ENCODE measurements around the gene PGM2L1.
"Not testable (repeated sequence)": the region's sequence is repeated elsewhere in the genome, so short reads cannot be mapped to it uniquely, and the experiment has no call there.

PGM2L1 gene

DNA sequence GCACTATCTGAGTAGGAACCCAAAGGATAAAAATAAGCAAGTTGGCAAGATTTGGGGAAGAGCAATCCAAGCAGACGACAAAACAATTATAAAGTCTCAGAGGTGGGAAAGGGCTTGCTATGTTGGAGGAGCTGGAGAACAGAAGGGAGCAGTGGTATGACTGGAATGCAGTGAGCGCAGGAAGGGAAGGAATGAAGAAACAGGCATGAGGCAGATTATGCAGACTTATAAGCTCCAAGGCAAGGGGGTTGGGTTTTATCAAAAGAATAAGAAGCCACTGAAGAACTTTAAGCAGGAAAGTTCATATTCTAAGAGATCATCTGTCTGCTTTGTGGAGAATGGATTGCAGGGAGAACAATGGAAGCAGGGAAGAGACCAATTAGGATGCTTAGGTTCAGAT is 31.7 kb downstream of the PGM2L1 start:
- Histone ChIP-seq H3K27ac (ENCODE audit: low read length) (no peak overlapping the region), H3K36me3 (ENCODE audit: insufficient read depth, low read depth, low read length) (peaks cover 27% of the 10 kb centered on the region), H3K27me3 (ENCODE audit: insufficient read depth, low read length) (no peaks in the 10 kb centered on the region), H3K9me3 (ENCODE audit: insufficient read depth, low read depth, low read length) (no peaks in the 10 kb centered on the region; the same call in 1 of the 2 replicates), H3K9ac (ENCODE audit: low read depth, low read length) (no peak overlapping the region), H3K4me3 (ENCODE audit: low read length) (no peak overlapping the region), H3K4me1 (ENCODE audit: insufficient read depth, low read length) (no peaks in the 10 kb centered on the region)

DNA sequence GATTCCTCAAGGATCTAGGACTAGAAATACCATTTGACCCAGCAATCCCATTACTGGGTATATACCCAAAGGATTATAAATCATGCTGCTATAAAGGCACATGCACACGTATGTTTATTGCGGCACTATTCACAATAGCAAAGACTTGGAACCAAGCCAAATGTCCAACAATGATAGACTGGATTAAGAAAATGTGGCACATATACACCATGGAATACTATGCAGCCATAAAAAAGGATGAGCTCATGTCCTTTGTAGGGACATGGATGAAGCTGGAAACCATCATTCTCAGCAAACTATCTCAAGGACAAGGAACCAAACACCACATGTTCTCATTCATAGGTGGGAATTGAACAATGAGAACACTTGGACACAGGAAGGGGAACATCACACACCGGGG is 32.4 kb downstream of the PGM2L1 start:
- not testable (repeated sequence) for H3K4me3 ChIP-seq (ENCODE audit: low read length); H3K9ac ChIP-seq (ENCODE audit: low read depth, low read length); H3K27ac ChIP-seq (ENCODE audit: low read length); H3K27me3 ChIP-seq (ENCODE audit: insufficient read depth, low read length); H3K4me1 ChIP-seq (ENCODE audit: insufficient read depth, low read length); H3K9me3 ChIP-seq (ENCODE audit: insufficient read depth, low read depth, low read length)
- H3K36me3 ChIP-seq (ENCODE audit: insufficient read depth, low read depth, low read length): peaks cover 28% of the 10 kb centered on the region

DNA sequence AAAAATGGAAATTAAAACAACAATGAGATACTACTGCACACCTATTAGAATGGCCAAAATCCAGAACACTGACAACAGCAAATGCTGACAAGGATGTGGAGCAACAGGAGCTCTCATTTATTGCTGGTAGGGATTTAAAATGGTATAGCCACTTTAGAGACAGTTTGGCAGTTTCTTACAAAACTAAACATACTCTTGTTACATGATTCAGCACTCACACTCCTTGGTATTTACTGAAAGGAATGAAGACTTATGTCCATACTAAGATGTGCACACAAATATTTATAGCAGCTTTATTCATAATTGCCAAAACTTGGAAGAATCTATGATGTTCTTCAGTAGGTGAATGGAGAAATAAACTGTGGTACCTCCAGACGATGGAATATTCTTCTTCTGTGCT is 40.8 kb downstream of the PGM2L1 start:
- Histone ChIP-seq H3K9ac (ENCODE audit: low read depth, low read length) (no peak overlapping the region), H3K27ac (ENCODE audit: low read length) (no peak overlapping the region), H3K4me1 (ENCODE audit: insufficient read depth, low read length) (no peaks in the 10 kb centered on the region), H3K4me3 (ENCODE audit: low read length) (no peak overlapping the region), H3K36me3 (ENCODE audit: insufficient read depth, low read depth, low read length) (peaks cover 31% of the 10 kb centered on the region), H3K27me3 (ENCODE audit: insufficient read depth, low read length) (no peaks in the 10 kb centered on the region), H3K9me3 (ENCODE audit: insufficient read depth, low read depth, low read length) (peaks cover 10% of the 10 kb centered on the region)

DNA sequence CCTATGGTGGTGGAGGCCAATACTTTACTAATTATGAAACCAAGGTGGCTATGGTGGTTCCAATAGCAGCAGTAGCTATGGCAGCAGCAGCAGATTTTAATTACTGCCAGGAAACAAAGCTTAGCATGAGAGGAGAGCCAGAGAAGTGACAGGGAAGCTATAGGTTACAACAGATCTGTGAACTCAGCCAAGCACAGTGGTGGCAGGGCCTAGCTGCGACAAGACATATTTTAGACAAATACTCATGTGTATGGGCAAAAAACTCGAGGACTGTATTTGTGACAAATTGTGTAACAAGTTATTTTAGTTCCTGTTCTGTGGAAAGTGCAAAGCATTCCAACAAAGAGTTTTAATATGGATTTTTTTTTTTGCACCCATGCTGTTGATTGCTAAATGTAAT is 42.6 kb downstream of the PGM2L1 start:
- no peak overlapping the region for H3K27ac ChIP-seq (ENCODE audit: low read length)
- H3K36me3 ChIP-seq (ENCODE audit: insufficient read depth, low read depth, low read length): peaks cover 28% of the 10 kb centered on the region

DNA sequence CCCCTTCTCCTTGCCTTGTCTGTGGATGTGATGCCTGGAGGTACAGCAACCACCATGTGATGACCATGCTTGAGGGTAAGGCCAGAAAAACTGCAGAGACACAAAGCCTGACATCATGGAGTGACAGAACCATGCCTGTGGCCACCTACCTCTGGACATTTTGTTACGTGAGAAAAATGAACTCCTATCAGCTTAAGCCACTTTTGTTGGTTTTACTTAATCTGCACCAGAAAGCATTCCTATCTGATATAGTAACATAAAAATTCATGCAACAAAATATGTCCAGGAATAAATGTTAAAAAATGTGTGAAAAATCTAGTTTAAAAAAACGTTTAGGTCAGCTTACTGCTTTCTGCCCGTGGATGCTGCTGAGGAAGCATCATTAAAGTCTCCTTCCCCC is 44.2 kb downstream of the PGM2L1 start:
- no peaks in the 10 kb centered on the region for H3K9me3 ChIP-seq (ENCODE audit: insufficient read depth, low read depth, low read length)
- no peaks in the 10 kb centered on the region for H3K4me1 ChIP-seq (ENCODE audit: insufficient read depth, low read length)
- H3K27me3 ChIP-seq (ENCODE audit: insufficient read depth, low read length): no peaks in the 10 kb centered on the region
- H3K27ac ChIP-seq (ENCODE audit: low read length): no peak overlapping the region
- no peak overlapping the region for H3K9ac ChIP-seq (ENCODE audit: low read depth, low read length)
- peaks cover 13% of the 10 kb centered on the region; the same call in 1 of the 2 replicates for H3K36me3 ChIP-seq (ENCODE audit: insufficient read depth, low read depth, low read length)
- H3K4me3 ChIP-seq (ENCODE audit: low read length): no peak overlapping the region

More for the DNA sequence above, 42.6 kb downstream of the PGM2L1 start:
- H3K9ac ChIP-seq (ENCODE audit: low read depth, low read length): no peak overlapping the region
- no peaks in the 10 kb centered on the region for H3K27me3 ChIP-seq (ENCODE audit: insufficient read depth, low read length)
- H3K4me1 ChIP-seq (ENCODE audit: insufficient read depth, low read length): no peaks in the 10 kb centered on the region
- peaks cover 6% of the 10 kb centered on the region for H3K9me3 ChIP-seq (ENCODE audit: insufficient read depth, low read depth, low read length)
- no peak overlapping the region for H3K4me3 ChIP-seq (ENCODE audit: low read length)

- Histone ChIP-seq H3K9ac (ENCODE audit: low read depth, low read length) (no peak overlapping the region), H3K36me3 (ENCODE audit: insufficient read depth, low read depth, low read length) (peaks cover 28% of the 10 kb centered on the region), H3K4me1 (ENCODE audit: insufficient read depth, low read length) (no peaks in the 10 kb centered on the region), H3K27ac (ENCODE audit: low read length) (no peak overlapping the region), H3K9me3 (ENCODE audit: insufficient read depth, low read depth, low read length) (no peaks in the 10 kb centered on the region), H3K4me3 (ENCODE audit: low read length) (no peak overlapping the region), H3K27me3 (ENCODE audit: insufficient read depth, low read length) (no peaks in the 10 kb centered on the region)
Observed at GRCh38 chr11:74347381-74347780, 50.9 kb downstream of the PGM2L1 start.

GRCh38 chr11:74345420-74345819 is 52.8 kb downstream of the PGM2L1 start:
- Histone ChIP-seq H3K4me1 (ENCODE audit: insufficient read depth, low read length) (no peaks in the 10 kb centered on the region), H3K9me3 (ENCODE audit: insufficient read depth, low read depth, low read length) (no peaks in the 10 kb centered on the region), H3K27me3 (ENCODE audit: insufficient read depth, low read length) (no peaks in the 10 kb centered on the region), H3K9ac (ENCODE audit: low read depth, low read length) (no peak overlapping the region), H3K27ac (ENCODE audit: low read length) (no peak overlapping the region), H3K36me3 (ENCODE audit: insufficient read depth, low read depth, low read length) (peaks cover 40% of the 10 kb centered on the region), H3K4me3 (ENCODE audit: low read length) (no peak overlapping the region)

- H3K4me3 ChIP-seq (ENCODE audit: low read length): no peak overlapping the region
- no peaks in the 10 kb centered on the region for H3K27me3 ChIP-seq (ENCODE audit: insufficient read depth, low read length)
- no peak overlapping the region for H3K27ac ChIP-seq (ENCODE audit: low read length)
- no peak overlapping the region for H3K9ac ChIP-seq (ENCODE audit: low read depth, low read length)
- H3K9me3 ChIP-seq (ENCODE audit: insufficient read depth, low read depth, low read length): no peaks in the 10 kb centered on the region
- peaks cover 66% of the 10 kb centered on the region for H3K36me3 ChIP-seq (ENCODE audit: insufficient read depth, low read depth, low read length)
- no peaks in the 10 kb centered on the region for H3K4me1 ChIP-seq (ENCODE audit: insufficient read depth, low read length)
Observed at GRCh38 chr11:74341921-74342320, 56.3 kb downstream of the PGM2L1 start.

DNA sequence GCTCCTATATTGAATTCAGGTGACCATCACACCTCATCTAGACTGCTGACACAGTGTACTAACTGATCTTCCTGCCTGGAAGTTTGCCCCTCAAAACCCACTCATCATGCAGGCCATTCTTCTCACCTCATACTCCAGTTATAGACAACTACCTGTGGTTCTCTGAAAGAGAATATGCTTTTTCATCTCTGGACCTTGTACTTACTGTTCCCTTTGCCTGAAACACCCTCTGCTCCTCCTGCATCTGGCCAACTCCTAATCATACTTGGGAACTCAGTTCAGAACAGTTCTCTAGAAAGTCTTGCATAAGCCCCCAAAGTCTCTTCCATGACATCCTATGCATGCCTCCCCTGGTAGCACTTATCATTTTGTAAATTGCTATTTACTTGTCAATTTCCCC is 58.6 kb downstream of the PGM2L1 start:
- H3K9ac ChIP-seq (ENCODE audit: low read depth, low read length): no peak overlapping the region
- H3K4me3 ChIP-seq (ENCODE audit: low read length): no peak overlapping the region
- H3K9me3 ChIP-seq (ENCODE audit: insufficient read depth, low read depth, low read length): no peaks in the 10 kb centered on the region
- peaks cover 71% of the 10 kb centered on the region for H3K36me3 ChIP-seq (ENCODE audit: insufficient read depth, low read depth, low read length)
- no peaks in the 10 kb centered on the region for H3K27me3 ChIP-seq (ENCODE audit: insufficient read depth, low read length)
- H3K27ac ChIP-seq (ENCODE audit: low read length): no peak overlapping the region
- H3K4me1 ChIP-seq (ENCODE audit: insufficient read depth, low read length): no peaks in the 10 kb centered on the region

- H3K9ac ChIP-seq (ENCODE audit: low read depth, low read length): no peak overlapping the region
- no peak overlapping the region for H3K4me3 ChIP-seq (ENCODE audit: low read length)
- peaks cover 64% of the 10 kb centered on the region for H3K36me3 ChIP-seq (ENCODE audit: insufficient read depth, low read depth, low read length)
- H3K4me1 ChIP-seq (ENCODE audit: insufficient read depth, low read length): no peaks in the 10 kb centered on the region
- no peaks in the 10 kb centered on the region for H3K9me3 ChIP-seq (ENCODE audit: insufficient read depth, low read depth, low read length)
- H3K27me3 ChIP-seq (ENCODE audit: insufficient read depth, low read length): no peaks in the 10 kb centered on the region
- no peak overlapping the region for H3K27ac ChIP-seq (ENCODE audit: low read length)
Observed at GRCh38 chr11:74338963-74339362, 59.3 kb downstream of the PGM2L1 start.

DNA sequence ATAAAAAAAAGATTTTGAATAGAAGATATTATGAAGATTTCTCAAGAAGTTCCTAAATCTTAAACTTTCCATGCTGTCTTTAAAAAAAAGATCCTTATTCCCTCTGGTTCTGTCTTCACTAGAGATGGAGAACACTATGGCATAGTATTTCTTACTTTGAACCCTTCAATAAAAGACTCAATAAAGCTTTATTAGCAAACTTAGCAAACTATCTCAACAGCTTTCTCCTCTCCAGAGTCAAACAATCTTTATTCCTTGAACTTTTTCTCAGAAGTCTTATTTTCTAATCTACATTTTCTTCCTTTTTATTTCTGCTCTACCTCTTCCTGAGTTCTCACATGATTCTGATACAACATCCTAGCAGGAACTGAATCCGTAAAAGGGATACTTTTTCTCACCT is 65.0 kb downstream of the PGM2L1 start:
- Histone ChIP-seq H3K27me3 (ENCODE audit: insufficient read depth, low read length) (no peaks in the 10 kb centered on the region), H3K36me3 (ENCODE audit: insufficient read depth, low read depth, low read length) (peaks cover 32% of the 10 kb centered on the region), H3K4me3 (ENCODE audit: low read length) (no peak overlapping the region), H3K9ac (ENCODE audit: low read depth, low read length) (no peak overlapping the region), H3K27ac (ENCODE audit: low read length) (no peak overlapping the region), H3K4me1 (ENCODE audit: insufficient read depth, low read length) (no peaks in the 10 kb centered on the region), H3K9me3 (ENCODE audit: insufficient read depth, low read depth, low read length) (no peaks in the 10 kb centered on the region)

- Histone ChIP-seq H3K4me1 (ENCODE audit: insufficient read depth, low read length) (no peaks in the 10 kb centered on the region), H3K4me3 (ENCODE audit: low read length) (no peak overlapping the region), H3K36me3 (ENCODE audit: insufficient read depth, low read depth, low read length) (peaks cover 23% of the 10 kb centered on the region; the same call in 1 of the 2 replicates), H3K9ac (ENCODE audit: low read depth, low read length) (no peak overlapping the region), H3K9me3 (ENCODE audit: insufficient read depth, low read depth, low read length) (no peaks in the 10 kb centered on the region), H3K27ac (ENCODE audit: low read length) (no peak overlapping the region), H3K27me3 (ENCODE audit: insufficient read depth, low read length) (no peaks in the 10 kb centered on the region)
Observed at GRCh38 chr11:74332291-74332690, 65.9 kb downstream of the PGM2L1 start.

GRCh38 chr11:74331000-74331399 is 67.2 kb downstream of the PGM2L1 start:
- not testable (repeated sequence) for H3K27me3 ChIP-seq (ENCODE audit: insufficient read depth, low read length); H3K9me3 ChIP-seq (ENCODE audit: insufficient read depth, low read depth, low read length); H3K9ac ChIP-seq (ENCODE audit: low read depth, low read length); H3K4me3 ChIP-seq (ENCODE audit: low read length); H3K4me1 ChIP-seq (ENCODE audit: insufficient read depth, low read length); H3K36me3 ChIP-seq (ENCODE audit: insufficient read depth, low read depth, low read length); H3K27ac ChIP-seq (ENCODE audit: low read length)
